Activated T-helper 9 cell treated with anti-CD3 and anti-CD28 coated beads, Interleukin-2, amount 50 U/mL, for 16 hours (primary cell): ENCODE results near the gene GRB10.
"Not testable (repeated sequence)": the region's sequence is repeated elsewhere in the genome, so short reads cannot be mapped to it uniquely, and the experiment has no call there.

Experiments used
- DNase-seq: peaks from one replicate; pipeline ENCODE4 v3.0.0-alpha.2; 2020; ENCODE audit warnings: low read depth

The GRB10 gene

GRCh38 chr7:50545613-50546012 is 237.1 kb downstream of the GRB10 start:
- not testable (repeated sequence) for DNase-seq

DNA sequence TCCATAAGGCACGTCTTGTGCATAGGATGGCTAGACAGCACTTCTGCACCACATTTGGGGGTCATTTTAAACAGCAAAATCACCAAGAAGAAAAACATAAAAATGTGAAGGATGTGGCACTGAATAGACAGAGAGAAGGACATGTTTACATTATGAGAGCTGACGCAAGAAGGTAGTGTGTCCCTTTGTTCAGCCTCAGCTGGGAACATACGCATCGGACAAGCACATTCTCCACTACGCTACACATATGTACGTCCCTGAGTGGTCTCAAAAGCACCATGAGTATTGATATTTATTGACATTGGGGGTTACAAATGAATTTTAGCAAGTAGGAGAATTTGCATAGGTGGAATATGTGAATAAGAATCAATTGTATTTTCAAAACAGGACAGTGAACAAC is 237.7 kb downstream of the GRB10 start:
- DNase-seq = no peak

DNA sequence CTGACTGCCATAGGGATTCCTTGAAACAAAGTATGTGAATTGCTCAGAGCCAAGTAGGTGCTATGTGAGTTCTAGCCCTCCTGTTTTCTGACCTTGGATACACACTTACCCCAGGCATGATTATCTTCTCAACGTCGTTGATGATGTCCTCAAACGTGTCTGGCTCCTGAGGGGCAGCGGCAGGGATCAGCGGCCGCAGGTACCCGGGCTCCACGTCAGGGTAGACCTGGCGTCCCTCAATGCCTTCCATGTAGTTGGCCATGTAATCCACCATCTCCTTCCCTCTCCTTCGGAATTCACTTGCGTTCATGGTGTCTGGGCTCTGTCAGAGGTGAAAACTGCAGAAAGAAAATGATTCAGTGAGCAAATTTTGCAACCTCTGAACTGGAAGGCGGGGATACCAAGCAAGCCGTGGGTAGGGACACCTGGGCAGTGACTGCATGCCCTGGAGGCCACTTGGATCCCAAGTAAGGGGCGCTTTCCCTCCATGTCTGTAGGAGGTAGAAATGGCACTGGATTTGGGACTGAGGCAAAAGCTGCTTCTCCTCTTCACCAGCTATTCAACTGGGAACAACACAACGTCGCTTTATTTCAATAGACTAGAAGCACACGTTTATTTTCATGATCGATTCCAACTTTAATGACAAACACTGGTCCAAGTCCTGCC is 238.8 kb downstream of the GRB10 start:
- DNase-seq = no peak

DNA sequence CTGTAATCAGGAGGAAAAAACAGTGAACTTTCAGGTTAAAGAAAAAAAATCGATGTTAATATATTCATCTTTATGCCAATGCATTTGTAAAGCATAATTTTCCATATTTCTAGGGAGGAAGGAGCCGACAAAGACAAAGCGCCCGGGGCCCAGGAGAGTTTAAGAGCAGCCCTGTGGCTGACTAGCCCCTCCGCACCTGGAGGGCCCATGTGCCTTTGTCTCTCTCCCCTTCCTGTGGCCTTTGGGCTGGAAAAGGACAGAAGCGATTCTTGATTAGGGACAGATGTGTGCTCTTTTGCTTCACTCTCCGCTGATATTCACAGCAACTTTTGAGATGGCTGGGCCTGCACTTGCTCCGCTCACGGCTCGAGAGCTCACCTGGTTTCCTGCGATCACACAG is 240.6 kb downstream of the GRB10 start:
- no peak for DNase-seq

- no peak for DNase-seq
These were observed 241.7 kb downstream of the GRB10 start for GRCh38 chr7:50540785-50541579.
